Amygdala (tissue), 56 donors: Measurements from ENCODE around the gene LRRC4B.
"Not testable (repeated sequence)": the region's sequence is repeated elsewhere in the genome, so short reads cannot be mapped to it uniquely, and the experiment has no call there.

Source experiments
- DNase-seq, 56 donors: peaks; one replicate each; lab custom pipeline; 2025; lab: John Stamatoyannopoulos, UW

LRRC4B gene

GRCh38 chr19:50567882-50568727 is at the start of gene LRRC4B:
Gene LRRC4B, minus strand, starts transcription at chr19:50568435. Its CDS starts 19,597 bp downstream, at chr19:50548838.
- peak in 46 of 56 donors; percentile 16 to 79 (median 54) for DNase-seq

GRCh38 chr19:50612504-50613404 is 44.5 kb upstream of the LRRC4B start:
- DNase-seq: not testable (repeated sequence)

DNA sequence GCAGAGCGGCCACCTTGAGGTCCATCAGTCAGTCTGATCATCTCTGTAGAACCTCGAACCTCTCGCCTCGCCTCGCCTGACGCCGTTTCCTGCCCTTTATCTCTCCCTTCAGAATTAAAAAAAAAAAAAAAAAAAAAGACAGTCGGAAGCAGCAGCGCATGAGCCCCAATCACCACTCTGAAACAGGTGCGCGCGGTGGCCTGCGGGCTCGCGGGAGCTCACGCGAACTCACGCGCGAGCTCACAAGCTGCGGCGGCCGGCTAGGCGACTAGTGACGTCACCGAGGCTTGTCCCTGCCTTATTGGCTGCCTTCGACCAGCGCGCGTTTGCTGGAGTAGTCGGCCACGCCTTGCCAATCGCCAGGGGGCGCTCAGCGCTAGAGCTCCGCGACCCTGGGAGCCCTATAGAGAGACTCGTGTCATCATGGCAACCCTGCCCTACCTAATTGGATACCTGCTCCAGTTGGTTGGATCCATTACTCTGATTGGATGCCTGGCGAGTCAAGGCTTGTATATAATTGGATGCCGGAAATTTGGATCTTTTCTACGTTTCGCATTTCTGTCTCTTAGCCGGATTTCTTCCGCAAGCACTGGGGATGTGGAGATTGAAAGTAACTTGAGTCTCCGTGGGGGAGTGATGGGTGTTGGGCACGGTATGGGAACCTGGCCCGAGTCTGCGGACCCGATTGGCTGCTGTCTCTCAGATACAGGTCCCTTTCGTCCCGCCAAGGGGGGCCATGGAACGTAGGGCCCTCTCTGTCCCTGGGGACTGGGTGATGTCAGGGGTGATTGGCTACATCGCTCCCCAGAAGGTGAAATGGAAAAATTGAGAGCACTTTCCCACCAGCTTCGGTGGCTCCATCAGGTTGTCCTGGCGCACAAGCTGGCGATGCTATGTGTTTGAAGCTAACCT is 39.9 kb upstream of the LRRC4B start:
- DNase-seq: peak in 55 of 56 donors; percentile 8 to 99 (median 92)

DNA sequence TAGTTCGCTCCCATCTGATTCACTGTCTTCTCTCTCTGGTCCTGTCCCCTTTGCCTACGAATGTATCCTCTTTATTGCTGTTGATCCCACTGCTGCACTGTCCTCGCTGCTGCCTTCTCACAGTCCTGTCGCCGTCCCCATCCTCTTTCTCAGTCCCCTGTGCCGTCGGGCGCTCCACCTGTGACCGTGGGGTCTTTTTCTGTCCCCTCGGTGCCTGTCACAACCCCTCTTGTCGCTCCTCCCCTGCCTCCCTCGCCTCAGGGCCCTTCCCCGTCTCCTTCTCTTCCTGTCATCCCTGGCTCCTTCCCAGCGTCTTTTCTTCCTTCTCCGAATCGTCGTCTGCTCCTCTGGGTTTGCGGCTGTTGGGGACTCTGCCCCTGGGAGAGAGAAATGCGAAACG is 39.2 kb upstream of the LRRC4B start:
- no peak for DNase-seq

- DNase-seq: peak in 16 of 56 donors; percentile 2 to 57 (median 21)
Measured at GRCh38 chr19:50606059-50606836, 38.0 kb upstream of the LRRC4B start.

DNA sequence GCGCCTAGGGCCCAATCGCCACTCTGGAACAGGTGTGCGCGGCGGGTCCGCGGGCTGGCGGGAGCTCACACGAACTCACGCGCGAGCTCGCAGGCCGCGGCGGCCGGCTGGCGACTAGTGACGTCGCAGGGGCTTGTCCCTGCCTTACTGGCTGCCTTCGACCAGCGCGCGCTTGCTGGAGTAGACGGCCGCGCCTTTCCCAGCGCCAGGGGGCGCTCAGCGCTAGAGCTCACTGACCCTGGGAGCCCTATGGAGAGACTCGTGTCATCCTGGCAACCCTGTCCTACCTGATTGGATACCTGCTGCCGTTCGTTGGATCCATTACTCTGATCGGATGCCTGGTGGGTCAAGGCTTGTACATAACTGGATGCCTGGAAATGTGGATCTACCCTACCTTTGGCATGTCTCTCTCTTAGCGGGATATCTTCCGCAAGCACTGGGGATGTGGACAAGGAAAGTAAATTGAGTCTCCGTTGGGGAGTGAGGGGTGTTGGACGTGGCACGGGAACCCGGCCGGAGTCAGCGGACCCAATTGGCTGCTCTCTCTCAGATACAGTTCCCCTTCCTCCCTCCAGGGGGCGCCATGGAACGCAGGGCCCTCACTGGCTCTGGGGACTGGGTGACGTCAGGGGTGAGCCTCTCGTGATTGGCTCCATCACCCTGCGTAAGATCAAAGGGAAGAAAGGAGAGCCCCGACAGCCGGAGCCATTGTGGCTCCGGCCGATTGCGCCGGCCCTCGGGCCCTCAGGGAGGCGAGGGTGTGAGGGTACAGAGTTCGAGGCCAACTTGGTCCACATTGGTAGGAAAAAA is 36.2 kb upstream of the LRRC4B start:
- DNase-seq: peak in 2 of 56 donors; percentile 2 to 12

GRCh38 chr19:50602935-50603334 is 34.7 kb upstream of the LRRC4B start:
- DNase-seq: no peak

GRCh38 chr19:50602496-50602895 is 34.3 kb upstream of the LRRC4B start:
- no peak for DNase-seq

GRCh38 chr19:50602089-50602422 is 33.8 kb upstream of the LRRC4B start:
- DNase-seq: no peak

DNA sequence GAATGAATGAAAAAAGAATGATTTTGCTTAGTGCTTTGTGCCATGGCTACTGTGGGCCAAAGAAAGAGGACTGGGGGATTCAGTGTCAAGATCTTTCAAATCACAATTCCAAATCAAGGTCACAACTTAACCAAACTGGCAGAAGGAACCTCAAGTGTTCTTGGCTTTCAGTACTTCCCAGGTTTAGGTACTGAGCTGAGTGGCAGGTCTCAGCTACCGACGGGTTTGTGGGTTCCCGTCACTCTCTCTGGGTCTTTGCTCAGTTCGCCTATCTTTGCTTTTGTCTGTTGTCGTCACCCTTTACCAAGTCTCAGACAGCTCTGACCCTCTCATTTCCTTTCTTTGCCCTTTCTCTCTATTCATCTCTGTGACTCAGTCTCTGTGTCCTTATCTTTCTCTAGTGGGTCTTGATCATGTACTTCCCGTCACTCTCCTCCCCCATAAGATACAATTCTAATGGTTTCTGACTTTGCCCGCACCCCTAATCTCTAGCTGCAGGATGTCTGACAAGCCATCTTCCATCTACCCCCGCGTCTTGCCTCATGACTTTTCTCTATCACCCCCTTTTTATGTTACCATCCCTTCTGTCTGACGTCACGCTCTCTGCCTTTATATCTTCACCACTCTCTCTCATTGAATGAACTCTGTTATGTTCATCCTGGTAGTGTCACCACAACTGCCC is 33.3 kb upstream of the LRRC4B start:
- no peak for DNase-seq

DNA sequence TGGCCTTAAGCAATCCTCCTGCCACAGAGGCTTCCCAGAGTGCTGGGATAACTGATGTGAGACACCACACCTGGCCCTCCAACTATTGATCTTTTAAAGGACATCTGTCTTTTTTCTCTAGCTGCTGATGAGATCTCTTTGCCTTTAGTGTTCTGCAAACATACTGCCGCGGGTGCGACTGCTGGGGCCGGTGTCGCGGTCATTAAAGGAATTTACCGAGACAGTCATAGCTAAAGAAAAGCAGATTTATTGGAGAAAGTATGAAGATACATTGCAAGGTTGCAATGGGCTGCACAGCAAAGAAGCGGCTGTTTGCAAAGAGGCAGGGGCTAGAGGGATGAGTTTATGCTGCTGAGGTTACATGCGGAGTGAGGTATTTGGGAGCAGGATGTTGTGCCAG is 31.2 kb upstream of the LRRC4B start:
- no peak for DNase-seq

DNA sequence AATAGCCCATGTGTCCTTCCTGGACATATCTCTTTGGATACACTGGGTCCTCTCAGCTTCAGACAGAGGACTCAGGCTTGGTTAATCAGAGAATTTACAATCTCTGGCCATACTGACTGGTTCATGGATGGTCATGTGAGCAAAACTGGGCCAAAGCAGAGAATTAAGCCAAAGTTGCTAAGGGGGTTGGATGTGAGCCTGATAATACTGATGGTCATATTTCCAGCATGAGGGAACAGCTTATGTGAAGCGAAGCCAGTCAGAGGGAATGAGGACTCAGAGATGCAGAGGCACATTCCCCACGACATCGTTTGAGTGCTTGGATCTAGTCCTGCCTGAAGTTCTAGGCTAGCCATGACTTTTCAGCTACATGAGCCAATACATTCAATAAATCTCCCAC is 22.0 kb upstream of the LRRC4B start:
- DNase-seq: no peak

DNA sequence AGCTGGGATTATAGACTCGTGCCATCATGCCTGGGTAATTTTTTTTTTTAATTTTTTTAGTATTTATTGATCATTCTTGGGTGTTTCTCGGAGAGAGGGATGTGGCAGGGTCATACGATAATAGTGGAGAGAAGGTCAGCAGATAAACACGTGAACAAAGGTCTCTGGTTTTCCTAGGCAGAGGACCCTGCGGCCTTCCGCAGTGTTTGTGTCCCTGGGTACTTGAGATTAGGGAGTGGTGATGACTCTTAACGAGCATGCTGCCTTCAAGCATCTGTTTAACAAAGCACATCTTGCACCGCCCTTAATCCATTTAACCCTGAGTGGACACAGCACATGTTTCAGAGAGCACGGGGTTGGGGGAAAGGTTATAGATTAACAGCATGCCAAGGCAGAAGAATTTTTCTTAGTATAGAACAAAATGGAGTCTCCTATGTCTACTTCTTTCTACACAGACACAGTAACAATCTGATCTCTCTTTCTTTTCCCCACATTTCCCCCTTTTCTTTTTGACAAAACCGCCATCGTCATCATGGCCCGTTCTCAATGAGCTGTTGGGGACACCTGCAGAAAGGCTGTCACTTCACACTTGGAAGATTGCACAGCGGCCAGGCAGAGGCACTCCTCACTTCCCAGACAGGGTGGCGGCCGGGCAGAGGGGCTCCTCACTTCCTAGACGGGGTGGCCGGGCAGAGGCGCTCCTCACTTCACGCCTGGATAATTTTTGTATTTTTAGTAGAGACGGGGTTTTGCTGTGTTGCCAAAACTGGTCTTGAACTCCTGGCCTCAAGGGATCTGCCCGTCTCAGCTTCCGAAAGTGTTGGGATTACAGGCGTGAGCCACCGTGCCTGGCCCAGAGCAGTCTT is 13.8 kb upstream of the LRRC4B start:
- not testable (repeated sequence) for DNase-seq

DNA sequence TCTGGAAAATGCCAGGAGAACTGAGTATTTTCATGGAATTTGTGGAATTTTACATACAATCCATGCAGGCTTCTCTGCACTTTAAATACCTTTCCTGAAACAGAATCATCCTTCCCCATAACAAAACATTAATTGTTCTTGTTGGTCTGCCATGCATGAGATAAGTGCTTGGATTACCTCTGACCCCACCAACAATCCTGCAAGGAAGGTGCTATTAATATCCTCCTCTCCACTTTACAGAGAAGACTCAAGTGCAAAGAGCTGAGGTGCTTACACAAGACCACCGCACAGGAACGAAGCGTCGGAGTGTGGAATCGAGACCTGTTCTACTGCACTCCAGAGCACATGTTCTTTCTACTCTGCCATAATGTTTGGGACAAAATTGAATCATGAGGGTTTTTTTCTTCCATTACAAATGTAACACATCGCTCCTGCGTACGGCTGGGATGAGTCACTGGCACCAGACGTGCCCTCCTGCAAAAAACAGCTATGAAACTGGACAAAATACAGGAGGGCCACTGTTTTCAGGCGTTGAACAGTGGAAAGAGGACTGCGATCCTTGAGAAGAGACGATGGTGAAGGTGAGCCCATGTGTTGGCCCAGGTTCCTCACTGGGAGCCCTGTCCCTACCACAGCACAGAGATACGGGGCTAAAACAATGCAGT is 12.9 kb upstream of the LRRC4B start:
- DNase-seq: no peak

GRCh38 chr19:50580240-50580639 is 12.0 kb upstream of the LRRC4B start:
- no peak for DNase-seq

- DNase-seq: not testable (repeated sequence)
Measured at GRCh38 chr19:50576769-50577168, 8.5 kb upstream of the LRRC4B start.
